ENCODE data around the gene C6orf163.
"Not testable (repeated sequence)": the region's sequence is repeated elsewhere in the genome, so short reads cannot be mapped to it uniquely, and the experiment has no call there.

The C6orf163 gene

GRCh38 chr6:87344731-87345130 lies at the start of gene C6orf163:
C6orf163 (plus strand) TSS chr6:87344813; CDS start chr6:87345100, 287 bp downstream.
- no peak for DNase-seq

DNA sequence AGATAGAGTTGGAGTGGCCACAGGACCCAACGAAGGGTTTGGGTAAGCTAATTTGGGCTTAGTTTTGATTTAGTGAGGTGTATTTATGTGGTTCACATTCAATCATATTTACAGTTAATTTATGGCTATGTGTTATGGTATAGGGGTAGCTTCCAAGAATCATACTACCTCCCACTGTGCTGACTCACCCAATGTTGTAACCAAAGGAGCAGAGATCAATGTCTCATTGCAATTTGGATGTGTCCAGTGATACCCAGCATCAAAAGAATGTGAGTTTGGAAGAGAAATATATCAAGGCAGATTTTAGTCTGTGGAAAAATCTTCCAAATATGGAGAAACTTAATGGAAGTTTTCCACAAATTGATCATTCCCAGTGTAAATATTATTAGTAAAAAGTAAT lies 47.5 kb upstream of the C6orf163 start:
- no peak for DNase-seq

GRCh38 chr6:87301277-87301676 lies 43.3 kb upstream of the C6orf163 start:
- not testable (repeated sequence) for DNase-seq

- DNase-seq = no peak
These were observed 35.6 kb upstream of the C6orf163 start for GRCh38 chr6:87308970-87309369.

DNA sequence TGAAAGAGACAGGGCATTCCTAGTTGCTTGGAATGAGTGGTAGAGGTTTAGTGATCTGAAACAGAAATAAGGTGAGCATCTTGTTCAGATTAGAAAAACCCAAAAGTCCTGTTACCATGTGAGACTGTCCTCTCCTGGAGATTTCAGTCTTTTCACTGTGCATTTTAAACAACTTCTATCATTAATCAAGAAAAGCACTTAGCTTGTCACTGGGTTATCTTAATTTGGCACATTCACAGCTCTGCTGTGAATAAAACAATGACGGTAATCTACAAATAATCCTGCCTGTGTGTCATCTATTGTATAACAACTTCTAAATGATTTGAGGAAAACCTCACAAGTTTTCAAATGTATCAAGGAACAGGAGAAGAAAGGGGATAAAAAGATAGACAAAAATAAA lies 31.8 kb upstream of the C6orf163 start:
- DNase-seq = no peak

DNA sequence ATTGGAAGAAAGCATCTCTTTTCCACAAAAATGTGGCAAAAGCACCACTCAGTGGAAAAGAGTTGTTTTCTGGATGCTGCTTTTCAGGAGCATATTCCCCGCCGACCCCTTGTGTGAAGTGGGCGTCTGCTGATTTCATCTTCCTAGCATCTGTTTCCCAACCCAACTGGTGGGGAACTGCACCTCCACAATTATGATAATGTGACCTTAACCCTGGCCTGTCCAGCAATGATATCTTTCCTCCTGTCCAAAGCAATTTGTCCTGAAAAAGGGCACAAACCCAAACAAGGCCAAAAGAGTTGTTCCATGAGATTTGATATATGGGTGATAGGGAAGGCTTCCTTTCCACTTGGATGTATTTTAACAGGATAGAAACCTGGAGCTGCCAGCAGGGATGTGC lies 29.5 kb upstream of the C6orf163 start:
- DNase-seq = no peak

GRCh38 chr6:87319271-87319987 lies 25.2 kb upstream of the C6orf163 start:
- DNase-seq = no peak

DNA sequence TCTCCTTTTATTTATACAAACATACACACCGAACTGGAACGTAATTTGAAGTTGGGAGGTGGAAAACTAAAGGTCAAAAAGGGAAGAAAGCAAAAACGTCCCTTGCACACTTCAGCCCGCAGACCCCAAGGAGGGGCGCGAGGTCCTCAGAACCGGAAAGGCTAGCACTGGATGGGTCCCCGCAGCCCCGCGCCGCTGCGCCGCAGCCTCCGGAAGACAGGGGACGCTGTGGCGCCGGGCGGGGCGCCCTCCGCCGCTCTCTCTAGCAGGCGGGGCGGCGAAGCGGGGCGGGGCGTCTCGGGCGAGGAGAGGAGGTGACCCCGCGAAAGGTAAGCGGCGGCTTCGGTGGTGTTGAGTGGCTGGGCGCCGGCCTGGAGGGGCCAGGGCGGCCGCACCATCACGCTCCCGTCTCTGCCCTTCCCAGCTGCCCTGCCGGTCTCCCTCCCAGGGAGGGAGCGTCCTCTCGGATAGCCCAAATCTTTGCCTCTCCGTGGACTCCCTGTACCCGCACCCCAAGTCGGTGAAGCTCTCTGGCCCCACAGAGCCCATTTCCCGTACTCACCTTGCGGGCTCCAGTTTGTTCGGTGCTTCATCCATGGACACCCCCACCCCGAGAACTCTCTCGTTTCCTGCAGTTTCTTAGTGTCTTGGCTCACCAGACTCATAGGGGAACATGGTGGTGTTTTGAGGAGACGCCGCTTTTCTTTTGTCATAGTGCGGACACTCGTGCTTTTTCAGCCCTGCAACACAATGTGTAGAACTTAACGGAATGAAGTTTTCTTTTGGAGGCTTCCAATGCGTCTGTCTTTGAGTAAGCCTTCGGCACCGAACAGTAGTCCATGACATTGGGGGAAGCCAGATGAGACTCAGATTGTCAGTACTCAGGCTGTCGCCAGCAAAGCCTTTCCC lies 22.1 kb upstream of the C6orf163 start, which contains the start of gene SMIM8:
Gene SMIM8, plus strand, starts transcription at position 285 of the 909 bp plus-strand sequence. CDS start 14,444 bp downstream, outside the sequence.
- DNase-seq = peak; percentile 85

GRCh38 chr6:87323880-87324279 lies 20.7 kb upstream of the C6orf163 start:
- DNase-seq = not testable (repeated sequence)

GRCh38 chr6:87330961-87331360 lies 13.7 kb upstream of the C6orf163 start:
- DNase-seq = no peak

GRCh38 chr6:87333033-87333432 lies 11.6 kb upstream of the C6orf163 start:
- no peak for DNase-seq

DNA sequence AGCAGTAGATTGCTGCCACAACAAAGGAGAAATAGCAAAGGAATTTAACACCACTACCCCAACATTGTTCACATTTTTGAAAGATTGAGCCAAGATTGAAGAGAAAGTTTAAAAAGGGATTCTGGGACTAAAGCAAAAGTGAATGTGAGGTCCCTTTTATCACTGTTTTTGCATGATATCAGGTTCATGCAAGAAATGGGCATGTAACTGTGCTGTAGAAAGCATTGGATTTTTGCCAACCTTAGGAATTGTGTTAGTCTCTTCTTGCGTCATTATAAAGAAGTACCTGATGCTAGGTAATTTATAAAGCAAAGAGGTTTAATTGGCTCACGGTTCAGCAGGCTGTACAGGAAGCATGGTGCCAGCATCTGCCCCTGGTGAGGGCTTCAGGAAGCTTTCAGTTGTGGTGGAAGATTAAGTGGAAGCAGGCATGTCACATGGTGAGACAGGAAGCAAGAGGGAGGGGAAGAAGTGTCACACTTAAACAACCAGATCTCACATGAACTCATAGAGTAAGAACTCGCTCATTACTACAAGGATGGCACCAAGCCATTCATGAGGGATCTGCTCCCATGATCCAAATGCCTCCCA lies 10.9 kb upstream of the C6orf163 start:
- DNase-seq = no peak

DNA sequence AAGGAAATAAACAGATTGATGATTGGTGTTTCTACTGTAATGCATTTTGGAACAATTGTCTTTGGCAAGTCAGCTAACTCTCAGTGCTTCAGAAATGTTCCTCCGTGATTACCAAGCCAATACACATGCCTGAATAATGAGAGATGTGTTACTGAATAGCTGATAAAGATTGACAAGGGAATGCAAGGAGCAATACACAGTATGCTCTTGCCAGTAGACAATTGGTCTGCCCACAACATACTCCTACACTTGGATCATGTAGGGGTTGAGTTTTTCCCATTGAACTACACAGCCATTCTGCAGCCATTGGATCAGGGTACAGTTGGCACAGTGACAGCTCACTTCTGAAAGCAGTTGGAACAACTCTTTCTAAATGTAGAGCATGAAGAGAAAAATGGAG lies 9.9 kb upstream of the C6orf163 start:
- no peak for DNase-seq

GRCh38 chr6:87336367-87336766 lies 8.2 kb upstream of the C6orf163 start:
- no peak for DNase-seq

DNA sequence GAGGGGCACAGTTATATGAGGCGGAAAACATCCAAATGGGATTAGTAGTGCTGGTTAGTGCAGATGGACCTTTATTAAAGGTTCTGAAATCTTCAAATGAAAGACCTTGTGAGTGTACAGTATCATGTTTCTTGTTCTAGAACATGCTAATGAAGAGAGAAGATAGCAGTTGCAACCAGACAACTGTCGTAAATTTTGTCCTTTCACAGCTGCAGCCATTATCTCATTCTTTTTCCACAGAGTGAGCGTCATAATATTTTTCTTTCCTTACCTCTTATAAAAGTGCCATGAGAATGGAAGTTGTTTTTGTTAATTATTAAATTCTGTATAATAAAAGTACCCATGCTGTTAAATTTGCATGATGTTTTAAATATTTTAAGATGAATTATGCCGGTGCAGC lies 4.4 kb upstream of the C6orf163 start:
- DNase-seq = no peak

GRCh38 chr6:87341158-87341557 lies 3.5 kb upstream of the C6orf163 start:
- DNase-seq = no peak

- no peak for DNase-seq
These were observed 2.7 kb upstream of the C6orf163 start for GRCh38 chr6:87341899-87342298.

- no peak for DNase-seq
These were observed 1.8 kb upstream of the C6orf163 start for GRCh38 chr6:87342829-87343228.

GRCh38 chr6:87346700-87347099 lies 2.1 kb downstream of the C6orf163 start:
- DNase-seq = no peak

DNA sequence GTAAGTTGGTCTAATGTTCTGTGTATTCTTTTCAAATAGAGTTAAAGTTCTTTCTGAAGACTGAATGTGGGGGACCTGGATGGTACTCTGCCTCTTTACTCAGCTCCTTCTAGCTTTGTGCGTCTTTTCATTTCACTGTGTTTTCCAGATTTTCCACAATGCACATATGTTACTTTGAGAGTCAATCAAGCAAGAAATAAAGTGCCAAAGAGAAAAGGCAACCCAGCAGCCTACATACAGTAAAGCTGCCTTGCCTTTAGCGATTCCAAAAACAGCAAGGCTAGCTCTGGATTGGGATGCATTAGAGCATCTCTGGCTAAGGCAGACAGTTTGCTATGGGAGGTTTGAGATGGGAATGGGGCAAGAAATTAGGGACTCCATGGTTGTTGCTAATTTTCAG lies 5.3 kb downstream of the C6orf163 start:
- DNase-seq = no peak

DNA sequence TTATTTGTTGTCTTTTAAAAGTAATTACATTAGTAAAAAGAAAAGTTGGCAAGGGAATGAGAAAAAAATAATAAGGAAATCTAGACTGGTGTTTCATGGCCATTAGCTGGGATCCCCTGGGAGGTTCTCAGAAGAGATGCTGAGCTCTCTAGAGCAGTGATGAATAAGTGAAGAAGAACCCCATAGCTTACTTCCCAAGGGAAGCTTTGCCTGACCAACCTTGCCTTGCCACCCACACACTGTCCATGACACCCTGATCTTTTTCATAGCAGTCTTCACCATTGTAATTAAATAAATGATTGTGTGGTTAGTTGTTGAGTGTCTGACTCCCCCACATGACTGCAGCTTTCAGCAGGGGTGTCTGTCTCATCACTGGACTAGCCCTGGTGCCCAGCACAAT lies 5.9 kb downstream of the C6orf163 start:
- no peak for DNase-seq

- no peak for DNase-seq
These were observed 7.0 kb downstream of the C6orf163 start for GRCh38 chr6:87351583-87351982.

DNA sequence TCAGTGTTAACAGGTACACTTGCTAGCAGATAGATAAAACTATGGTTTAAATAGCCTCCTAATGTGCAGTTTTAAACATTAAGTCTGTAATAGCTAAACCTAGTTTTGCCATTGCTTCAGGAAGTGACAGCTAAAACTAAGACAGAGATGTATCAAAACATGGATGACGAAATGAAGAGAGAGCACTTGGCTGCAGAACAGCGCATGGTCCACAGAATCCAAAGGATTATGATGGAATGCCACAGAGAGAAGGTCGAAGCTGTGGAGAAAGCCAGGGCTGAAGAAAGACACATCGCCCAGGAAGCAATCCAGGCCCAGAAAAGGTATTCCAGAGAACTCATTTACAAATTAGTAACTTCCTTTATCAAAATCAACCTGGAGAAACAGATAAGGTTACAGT lies 11.6 kb downstream of the C6orf163 start:
- no peak for DNase-seq
